Endothelial cell of umbilical vein (primary cell): ENCODE data around the gene BCL2. TPM values are rescaled to one million over a fixed set of nuclear protein-coding genes. Genes with fewer than 3 reads are reported as not detected.

ENCODE experiments used
- BruUV-seq: library from RNA; stranded (reverse); fragments of 400-500 nt; replicated peaks from 2 replicates; lab custom pipeline; 2021; lab: Mats Ljungman, UMichigan
- CTCF ChIA-PET: fragments of 300-600, 350-600 bp; sonication (Branson Sonifier 250); formaldehyde crosslinking; loops from one replicate; lab custom pipeline; 2021; ENCODE audit warnings: antibody characterized with exemption, inconsistent platforms; lab: Charles Lee
- POLR2A ChIA-PET: fragments of 300-600, 350-600 bp; sonication (Branson Sonifier 250); formaldehyde crosslinking; loops from one replicate; lab custom pipeline; 2021; ENCODE audit warnings: antibody characterized with exemption, inconsistent platforms; lab: Charles Lee
- DNase-seq: peaks from one replicate; pipeline ENCODE4 v3.0.0-alpha.2; 2011; ENCODE audit warnings: low read depth, low spot score
- FAIRE-seq: peaks from 2 replicates; lab custom pipeline; 2011; peaks lifted over from hg19 to GRCh38; lab: Jason Lieb, UNC
- H2AFZ ChIP-seq: 2 replicates; pipeline ENCODE4 v1.6.0; 2012; ENCODE audit warnings: low read depth, low read length, control low read depth, inconsistent platforms
- H3K27ac ChIP-seq: 2 replicates; pipeline ENCODE4 v1.5.1; 2011; ENCODE audit warnings: low read depth, mild to moderate bottlenecking, control low read depth, low read length, moderate library complexity; ENCODE audit not compliant: insufficient read depth
- H3K27me3 ChIP-seq, 2 experiments: 2 replicates each; pipeline versions ENCODE4 v1.6.0 to v1.6.1; 2011; ENCODE audit warnings: low read length in 2 of 2, mixed read lengths in 1 of 2; ENCODE audit not compliant: control insufficient read depth in 2 of 2, insufficient read depth in 2 of 2
- H3K36me3 ChIP-seq, 2 experiments: 2 replicates in 1 of 2; 3 replicates in 1 of 2; pipeline ENCODE4 v1.5.1; 2011; ENCODE audit warnings: low read length in 2 of 2, mild to moderate bottlenecking in 1 of 2, moderate library complexity in 1 of 2; ENCODE audit not compliant: control insufficient read depth in 2 of 2, insufficient read depth in 2 of 2; ENCODE audit errors: extremely low read depth in 1 of 2
- H3K4me1 ChIP-seq: 3 replicates; pipeline ENCODE4 v1.5.1; 2011; ENCODE audit warnings: mild to moderate bottlenecking, low read length; ENCODE audit not compliant: control insufficient read depth, insufficient read depth; ENCODE audit errors: extremely low read depth
- H3K4me2 ChIP-seq: 2 replicates; pipeline ENCODE4 v1.6.1; 2011; ENCODE audit warnings: low read length, control low read depth, mixed read lengths; ENCODE audit not compliant: insufficient read depth
- H3K4me3 ChIP-seq, 3 experiments: fragments of 200-600 bp in 1 of 3; sonication (generic), shearing (Covaris generic) in 1 of 3; replicated peaks in 1 of 3; 2 replicates each; pipeline ENCODE4 v1.5.1; 2011 to 2016; ENCODE audit warnings: control low read depth in 3 of 3, low read length in 3 of 3, mild to moderate bottlenecking in 2 of 3, inconsistent platforms in 1 of 3, low read depth in 1 of 3, moderate library complexity in 1 of 3; ENCODE audit not compliant: insufficient read depth in 1 of 3
- H3K79me2 ChIP-seq: 2 replicates; pipeline ENCODE4 v1.6.0; 2012; ENCODE audit warnings: low read length, inconsistent platforms; ENCODE audit not compliant: control insufficient read depth, insufficient read depth
- H3K9ac ChIP-seq: replicated peaks from 2 replicates; pipeline ENCODE3; 2011; ENCODE audit warnings: low read length, control low read depth; ENCODE audit not compliant: insufficient read depth; ENCODE audit errors: extremely low read depth
- H3K9me1 ChIP-seq: replicated peaks from 3 replicates; pipeline ENCODE4 v1.6.0; 2011; ENCODE audit warnings: mild to moderate bottlenecking, low read length; ENCODE audit not compliant: control insufficient read depth, insufficient read depth; ENCODE audit errors: extremely low read depth
- H3K9me3 ChIP-seq: replicated peaks from 2 replicates; pipeline ENCODE4 v1.5.1; 2012; ENCODE audit warnings: low read length, inconsistent platforms; ENCODE audit not compliant: control insufficient read depth, insufficient read depth
- H4K20me1 ChIP-seq: replicated peaks from 2 replicates; pipeline ENCODE3; 2011; ENCODE audit warnings: mild to moderate bottlenecking, low read length; ENCODE audit not compliant: control insufficient read depth, insufficient read depth; ENCODE audit errors: extremely low read depth
- EZH2 ChIP-seq: IDR thresholded peaks from 2 replicates; pipeline ENCODE4 v1.6.1; 2012; ENCODE audit warnings: borderline replicate concordance, low read depth, mild to moderate bottlenecking, moderate library complexity, low read length, inconsistent platforms; ENCODE audit not compliant: severe bottlenecking
- FOS ChIP-seq: IDR thresholded peaks from 2 replicates; pipeline ENCODE4 v1.6.1; 2011; ENCODE audit warnings: mild to moderate bottlenecking, low read length, moderate library complexity, borderline replicate concordance; ENCODE audit not compliant: insufficient read depth
- GATA2 ChIP-seq: IDR thresholded peaks from 2 replicates; pipeline ENCODE4 v1.7.0; 2011; ENCODE audit warnings: low read depth, mild to moderate bottlenecking, moderate library complexity, mixed read lengths, low read length; ENCODE audit not compliant: insufficient read length, insufficient read depth
- JUN ChIP-seq: IDR thresholded peaks from 2 replicates; pipeline ENCODE4 v1.6.1; 2011; ENCODE audit warnings: borderline replicate concordance, low read depth; ENCODE audit not compliant: insufficient read length, insufficient read depth
- POLR2A ChIP-seq: IDR thresholded peaks from 2 replicates; pipeline ENCODE4 v1.6.1; 2012; ENCODE audit warnings: low read depth, mild to moderate bottlenecking, control low read depth, low read length
- POLR2AphosphoS5 ChIP-seq: IDR thresholded peaks from 2 replicates; pipeline ENCODE4 v1.6.1; 2012; ENCODE audit warnings: low read depth, mild to moderate bottlenecking, control low read depth, low read length, moderate library complexity; ENCODE audit not compliant: insufficient read depth
- dilution Hi-C: fragments of 300-500 bp; cut with MboI; formaldehyde crosslinking; loops from one replicate; pipeline ENCODE4 v1.15.0; 2019; ENCODE audit warnings: low sequenced_read_pairs; ENCODE audit not compliant: extremely low pct_ligation_motif_present
- intact Hi-C: fragments of 100-400 bp; cut with micrococcal nuclease; formaldehyde crosslinking; loops from one replicate; pipeline ENCODE4 v1.10.0; 2022
- polyA plus RNA-seq, 4 experiments: library from polyadenylated mRNA; depleted of rRNA in 3 of 4; stranded (reverse) in 3 of 4; unstranded in 1 of 4; fragments of >200 nt; gene quantifications; 2 replicates each; pipeline versions ENCODE4 v1.2.1 to v1.2.3, GENCODE V29; 2011 to 2012; ENCODE audit warnings: missing spikeins in 1 of 4
- total RNA-seq: library from RNA; stranded (reverse); gene quantifications from 2 replicates; pipeline ENCODE4 v1.2.3, GENCODE V29; 2021
- TF ChIP-seq, protein P1 (sequence below): IDR thresholded peaks from 2 replicates; pipeline ENCODE4 v1.6.1; 2011; ENCODE audit not compliant: insufficient read depth, insufficient read length

Gene BCL2
- total and polyA plus RNA-seq, 2 donors (not counting 3 experiments of a cell fraction or from before 2014, with no cell fraction given): 0.35 to 5.0 TPM

DNA sequence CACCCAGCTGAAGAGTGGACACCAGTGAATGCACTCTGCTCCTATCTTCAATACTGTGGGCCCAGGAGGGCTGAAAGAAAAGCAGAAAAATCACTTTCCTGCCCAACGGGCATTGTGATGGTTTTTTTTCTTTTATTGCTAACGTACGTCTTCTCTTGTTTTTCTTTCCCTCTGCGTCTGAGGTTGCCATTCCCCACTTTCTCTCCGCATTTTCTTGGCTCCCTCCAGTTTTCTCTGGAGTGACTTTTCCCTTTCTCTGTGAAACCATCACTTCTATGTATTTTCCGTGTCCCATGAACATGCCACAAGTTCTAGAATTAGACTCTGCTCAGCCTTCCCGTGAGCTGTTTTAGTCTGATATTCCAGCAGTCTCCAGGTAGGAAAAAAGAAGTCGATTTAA lies 169.2 kb downstream of the BCL2 start:
- POLR2A ChIA-PET: no interaction called here
- dilution Hi-C loops (no loop called here), intact Hi-C loops (no loop called here)
- H3K36me3 ChIP-seq: no peaks in the 10 kb centered on the region
- TF ChIP-seq, protein P1, sequence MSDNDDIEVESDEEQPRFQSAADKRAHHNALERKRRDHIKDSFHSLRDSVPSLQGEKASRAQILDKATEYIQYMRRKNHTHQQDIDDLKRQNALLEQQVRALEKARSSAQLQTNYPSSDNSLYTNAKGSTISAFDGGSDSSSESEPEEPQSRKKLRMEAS: no peak
- no peak for TF ChIP-seq EZH2
- TF ChIP-seq POLR2A: no peak
- no peak for TF ChIP-seq POLR2AphosphoS5
- no peak for TF ChIP-seq JUN
- no peak for TF ChIP-seq GATA2
- H3K4me1 ChIP-seq: no peaks in the 10 kb centered on the region
- no peak overlapping the region for H3K27ac ChIP-seq
- peaks cover 16 to 17% of the 10 kb centered on the region in 2 experiments for H3K27me3 ChIP-seq
- no peak for DNase-seq
- no peak overlapping the region for H2AFZ ChIP-seq
- no TSS peak for BruUV-seq
- no peaks in the 10 kb centered on the region for H3K79me2 ChIP-seq
- no peak overlapping the region for H3K9ac ChIP-seq
- H3K9me3 ChIP-seq: no peaks in the 10 kb centered on the region
- FAIRE-seq: no peak
- no peak overlapping the region for H3K4me3 ChIP-seq
- no peaks in the 10 kb centered on the region for H4K20me1 ChIP-seq
- H3K4me2 ChIP-seq: no peak overlapping the region
- H3K9me1 ChIP-seq: no peaks in the 10 kb centered on the region
- CTCF ChIA-PET: no interaction called here

DNA sequence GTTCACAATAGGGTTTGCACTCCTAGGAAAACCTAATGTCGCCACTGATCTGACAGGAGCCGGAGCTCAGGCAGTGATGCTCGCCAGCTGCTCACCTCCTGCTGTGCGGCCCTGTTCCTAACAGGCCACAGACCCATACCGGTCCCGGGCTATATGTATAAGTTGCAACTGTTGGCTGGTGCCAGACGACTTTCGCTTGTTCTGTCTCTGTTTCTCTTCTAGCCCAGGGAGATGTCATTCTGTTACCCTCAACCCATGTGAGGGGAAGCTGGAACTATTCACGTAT lies 170.3 kb downstream of the BCL2 start:
- Histone ChIP-seq H3K36me3 (no peaks in the 10 kb centered on the region), H3K27me3 (peaks cover 14 to 15% of the 10 kb centered on the region in 2 experiments), H4K20me1 (no peaks in the 10 kb centered on the region), H2AFZ (no peak overlapping the region), H3K4me1 (no peaks in the 10 kb centered on the region), H3K4me2 (no peak overlapping the region), H3K27ac (no peak overlapping the region), H3K9me1 (no peaks in the 10 kb centered on the region), H3K4me3 (no peak overlapping the region), H3K9ac (no peak overlapping the region), H3K79me2 (no peaks in the 10 kb centered on the region), H3K9me3 (no peaks in the 10 kb centered on the region)
- dilution Hi-C loops: no loop called here
- no peak for FAIRE-seq
- intact Hi-C loops: no loop called here
- POLR2A ChIA-PET: no interaction called here
- no TSS peak for BruUV-seq
- CTCF ChIA-PET: interaction anchor here (0.5 to 1.0 kb wide), 2 partner anchors 17 kb away, joined by 3 read pairs; no protein-coding TSS in a partner anchor
- no peak for DNase-seq
- TF ChIP-seq POLR2AphosphoS5 (no peak), FOS (no peak), GATA2 (no peak)
